ENCODE data around the gene SIPA1L2. TPM values are rescaled to one million over a fixed set of nuclear protein-coding genes. Genes with fewer than 3 reads are reported as not detected.

SIPA1L2 gene
- total RNA-seq, 3 donors from 2014 or later (not counting 1 experiment from before 2014, with no cell fraction given), result 1.5 to 2.3 (median 1.6) TPM

DNA sequence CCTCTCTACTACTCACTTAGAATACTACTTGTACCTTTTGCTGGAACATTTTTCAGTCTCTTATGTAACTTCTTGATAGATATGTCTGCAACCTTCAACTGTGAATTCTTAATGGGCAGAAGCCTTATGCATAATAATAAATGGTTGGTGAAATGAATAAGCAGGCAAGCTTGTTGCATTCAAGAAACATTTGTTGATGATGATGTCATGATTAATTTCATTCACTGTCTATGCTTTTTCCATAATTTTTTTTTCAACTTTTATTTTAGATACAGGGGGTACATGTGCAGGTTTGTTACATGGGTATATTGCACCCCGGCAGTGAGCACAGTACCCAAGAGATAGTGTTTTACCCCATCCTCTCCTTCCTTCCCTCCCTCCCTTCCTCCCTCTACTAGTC, 48.0 kb downstream of the SIPA1L2 start:
- ATAC-seq, result no peak
- intact Hi-C loops (cut with micrococcal nuclease), result no loop called here
- Mint-ChIP-seq H3K4me1 (peaks cover 31 to 39% of the 10 kb centered on the region in 2 donors), H3K4me3 (no peak overlapping the region), H3K27me3 (ENCODE audit: low read depth in 2 of 2) (peaks cover 0 to 10% of the 10 kb centered on the region in 2 donors), H3K27ac (no peak overlapping the region), H3K36me3 (no peaks in the 10 kb centered on the region), H3K9me3 (no peaks in the 10 kb centered on the region)
- Histone ChIP-seq H3K36me3 (ENCODE audit: control insufficient read depth, insufficient read depth, low read length) (no peaks in the 10 kb centered on the region), H3K4me3 (ENCODE audit: low read length) (no peak overlapping the region), H3K9me3 (ENCODE audit: control insufficient read depth, insufficient read depth, low read length) (no peaks in the 10 kb centered on the region), H3K27me3 (ENCODE audit: control insufficient read depth, insufficient read depth, low read length) (no peaks in the 10 kb centered on the region), H3K27ac (ENCODE audit: low read length) (no peak overlapping the region), H3K4me1 (ENCODE audit: control insufficient read depth, insufficient read depth, low read length) (peaks cover 17% of the 10 kb centered on the region)
- TF ChIP-seq, protein P1, sequence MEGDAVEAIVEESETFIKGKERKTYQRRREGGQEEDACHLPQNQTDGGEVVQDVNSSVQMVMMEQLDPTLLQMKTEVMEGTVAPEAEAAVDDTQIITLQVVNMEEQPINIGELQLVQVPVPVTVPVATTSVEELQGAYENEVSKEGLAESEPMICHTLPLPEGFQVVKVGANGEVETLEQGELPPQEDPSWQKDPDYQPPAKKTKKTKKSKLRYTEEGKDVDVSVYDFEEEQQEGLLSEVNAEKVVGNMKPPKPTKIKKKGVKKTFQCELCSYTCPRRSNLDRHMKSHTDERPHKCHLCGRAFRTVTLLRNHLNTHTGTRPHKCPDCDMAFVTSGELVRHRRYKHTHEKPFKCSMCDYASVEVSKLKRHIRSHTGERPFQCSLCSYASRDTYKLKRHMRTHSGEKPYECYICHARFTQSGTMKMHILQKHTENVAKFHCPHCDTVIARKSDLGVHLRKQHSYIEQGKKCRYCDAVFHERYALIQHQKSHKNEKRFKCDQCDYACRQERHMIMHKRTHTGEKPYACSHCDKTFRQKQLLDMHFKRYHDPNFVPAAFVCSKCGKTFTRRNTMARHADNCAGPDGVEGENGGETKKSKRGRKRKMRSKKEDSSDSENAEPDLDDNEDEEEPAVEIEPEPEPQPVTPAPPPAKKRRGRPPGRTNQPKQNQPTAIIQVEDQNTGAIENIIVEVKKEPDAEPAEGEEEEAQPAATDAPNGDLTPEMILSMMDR (IDR thresholded peaks at IDR 0.05), result no peak
- WGBS (ENCODE audit: insufficient coverage), result 100% methylated on average over 1 of the region's 1 CpG
- DNase-seq, result no peak

Other genes starting within 250 kb of the SIPA1L2 start
- 1 to 10 TPM in 2 of 3 donors, under 1 TPM in 1; 0.95 to 1.9 (median 1.2) TPM for gene MAP10, start 175.3 kb upstream of the SIPA1L2 start, total RNA-seq